Astrocyte of the spinal cord (primary cell): Measurements from ENCODE around the gene AGR2.
A peak's percentile ranks its signal among the peaks of the same experiment; 100 is the strongest.

ENCODE experiments used
- DNase-seq: peaks from one replicate; pipeline ENCODE4 v3.0.0; 2011; ENCODE audit warnings: low read depth, low spot score
- H3K4me3 ChIP-seq: 2 replicates; pipeline ENCODE4 v1.5.1; 2011; ENCODE audit warnings: low read depth, mild to moderate bottlenecking, low read length, moderate library complexity
- in situ Hi-C: cut with HindIII; loops from 2 replicates; pipeline ENCODE4 v1.10.0; 2017; ENCODE audit warnings: low sequenced_read_pairs
- TF ChIP-seq, protein P1 (sequence below): IDR thresholded peaks from 2 replicates; pipeline ENCODE4 v1.5.1; 2012; ENCODE audit warnings: low read depth, mild to moderate bottlenecking, low read length, inconsistent platforms

AGR2 gene

DNA sequence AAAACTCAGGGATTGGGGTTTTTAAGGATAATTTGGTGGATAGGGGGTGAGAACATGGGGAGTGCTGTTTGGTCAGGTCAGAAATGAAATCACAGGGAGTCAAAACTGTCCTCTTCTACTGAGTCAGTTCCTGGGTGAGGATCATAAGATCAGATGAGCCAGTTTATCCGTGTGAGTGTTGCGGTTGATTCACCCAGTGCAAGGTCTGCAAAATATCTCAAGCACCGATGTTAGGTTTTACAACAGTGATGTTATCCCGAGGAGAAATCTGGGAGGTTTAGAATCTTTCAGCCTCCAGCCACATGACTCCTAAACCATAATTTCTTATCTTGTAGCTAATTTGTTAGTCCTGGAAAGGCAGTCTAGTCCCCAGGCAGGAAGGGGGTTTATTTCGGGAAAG is 31.7 kb upstream of the AGR2 start:
- TF ChIP-seq, protein P1, sequence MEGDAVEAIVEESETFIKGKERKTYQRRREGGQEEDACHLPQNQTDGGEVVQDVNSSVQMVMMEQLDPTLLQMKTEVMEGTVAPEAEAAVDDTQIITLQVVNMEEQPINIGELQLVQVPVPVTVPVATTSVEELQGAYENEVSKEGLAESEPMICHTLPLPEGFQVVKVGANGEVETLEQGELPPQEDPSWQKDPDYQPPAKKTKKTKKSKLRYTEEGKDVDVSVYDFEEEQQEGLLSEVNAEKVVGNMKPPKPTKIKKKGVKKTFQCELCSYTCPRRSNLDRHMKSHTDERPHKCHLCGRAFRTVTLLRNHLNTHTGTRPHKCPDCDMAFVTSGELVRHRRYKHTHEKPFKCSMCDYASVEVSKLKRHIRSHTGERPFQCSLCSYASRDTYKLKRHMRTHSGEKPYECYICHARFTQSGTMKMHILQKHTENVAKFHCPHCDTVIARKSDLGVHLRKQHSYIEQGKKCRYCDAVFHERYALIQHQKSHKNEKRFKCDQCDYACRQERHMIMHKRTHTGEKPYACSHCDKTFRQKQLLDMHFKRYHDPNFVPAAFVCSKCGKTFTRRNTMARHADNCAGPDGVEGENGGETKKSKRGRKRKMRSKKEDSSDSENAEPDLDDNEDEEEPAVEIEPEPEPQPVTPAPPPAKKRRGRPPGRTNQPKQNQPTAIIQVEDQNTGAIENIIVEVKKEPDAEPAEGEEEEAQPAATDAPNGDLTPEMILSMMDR, result no peak
- DNase-seq, result no peak
- H3K4me3 ChIP-seq, result no peak overlapping the region
- in situ Hi-C loops, result no loop called here

DNA sequence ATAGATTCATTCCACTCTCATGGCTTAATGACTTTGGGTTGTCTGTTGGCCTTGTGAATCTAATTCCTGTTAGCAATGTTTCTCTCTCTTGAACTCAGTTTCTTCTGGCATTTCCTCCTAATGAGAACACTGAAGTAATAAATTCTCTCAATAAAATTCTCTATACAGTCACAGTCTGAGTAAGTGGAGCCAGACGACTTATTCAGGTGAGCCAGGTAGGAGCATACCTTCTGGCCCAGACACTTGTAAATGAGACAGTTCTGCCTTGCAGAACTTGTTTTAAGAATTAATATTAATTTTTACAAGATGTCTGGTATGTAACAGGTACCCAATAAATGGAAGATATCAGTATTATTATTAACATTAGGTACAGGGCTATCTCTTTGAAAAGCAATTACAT is 28.6 kb upstream of the AGR2 start:
- DNase-seq, result no peak
- no peak overlapping the region for H3K4me3 ChIP-seq
- in situ Hi-C loops, result no loop called here
- TF ChIP-seq, protein P1, result no peak

DNA sequence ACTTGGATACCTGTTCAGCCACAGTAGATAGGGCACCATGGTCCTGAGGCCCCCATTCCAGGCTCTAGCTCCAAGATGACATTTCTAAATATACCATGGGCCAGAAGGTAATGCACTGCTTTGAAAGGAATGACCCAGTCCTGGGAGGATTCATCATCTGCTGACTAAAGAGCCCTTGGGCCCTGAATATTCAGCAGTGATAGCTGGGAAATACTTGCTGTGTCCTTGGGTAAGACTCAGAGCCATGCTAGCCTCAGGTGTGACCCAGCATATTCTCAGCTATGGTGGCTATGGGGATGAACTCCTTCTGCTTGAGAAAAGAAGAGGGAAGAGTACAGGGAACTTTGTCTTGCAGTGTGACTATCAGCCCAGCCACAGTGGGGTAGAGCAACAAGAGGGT is 21.3 kb upstream of the AGR2 start:
- in situ Hi-C loops, result no loop called here
- H3K4me3 ChIP-seq, result no peak overlapping the region
- no peak for DNase-seq
- TF ChIP-seq, protein P1, result no peak

DNA sequence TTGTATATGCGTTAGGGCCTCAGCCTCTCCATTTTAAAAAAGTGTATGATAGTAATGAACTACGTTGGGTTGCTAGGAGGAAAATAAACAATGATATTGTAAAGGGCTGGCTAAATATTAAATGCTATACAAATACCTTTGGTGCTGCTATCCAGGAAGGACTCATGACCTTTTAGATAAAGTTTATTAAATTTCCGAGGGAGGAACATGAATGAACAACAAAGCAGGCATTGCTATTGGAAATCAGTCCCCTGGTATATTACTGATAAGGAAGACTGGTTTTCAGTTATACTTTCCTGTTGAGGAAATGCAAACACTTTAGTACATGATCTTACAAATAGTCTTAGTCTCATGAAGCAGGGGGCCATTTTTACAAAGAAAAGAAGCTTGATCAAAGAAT is 17.2 kb upstream of the AGR2 start:
- in situ Hi-C loops, result no loop called here
- H3K4me3 ChIP-seq, result no peak overlapping the region
- TF ChIP-seq, protein P1, result no peak
- no peak for DNase-seq

GRCh38 chr7:16818732-16819131 is 13.9 kb upstream of the AGR2 start:
- in situ Hi-C loops, result no loop called here
- H3K4me3 ChIP-seq, result no peak overlapping the region
- TF ChIP-seq, protein P1, result no peak
- DNase-seq, result no peak

DNA sequence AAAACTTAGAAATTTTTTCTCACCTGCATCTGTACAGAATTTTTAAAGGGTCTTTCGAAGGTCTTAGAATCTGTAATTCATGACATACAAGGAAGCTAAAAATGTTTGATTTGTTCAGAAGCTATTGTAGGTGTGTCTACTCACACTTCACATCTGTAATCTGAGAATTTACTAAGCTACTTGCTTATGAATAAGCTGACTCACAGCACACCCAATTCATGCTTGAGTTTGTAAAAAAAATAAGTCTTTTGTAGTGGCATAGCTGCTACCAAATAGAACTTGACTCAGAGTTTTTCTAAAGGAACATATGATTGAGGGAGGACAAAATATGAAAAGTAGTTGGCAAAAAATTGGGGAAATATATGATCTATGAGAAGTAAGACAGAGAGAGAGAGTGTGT is 12.7 kb upstream of the AGR2 start:
- in situ Hi-C loops, result no loop called here
- peak; percentile 84 for DNase-seq
- TF ChIP-seq, protein P1, result no peak
- H3K4me3 ChIP-seq, result no peak overlapping the region

- in situ Hi-C loops, result no loop called here
- DNase-seq, result no peak
- no peak overlapping the region for H3K4me3 ChIP-seq
- TF ChIP-seq, protein P1, result no peak
Observed at GRCh38 chr7:16816824-16817223, 12.0 kb upstream of the AGR2 start.
